PC-9 (cell line): ENCODE results near the gene CEP70. TPM values are rescaled to one million over a fixed set of nuclear protein-coding genes. Genes with fewer than 3 reads are reported as not detected.

Experiments
- BruUV-seq: library from RNA; stranded (reverse); fragments of 400-500 nt; replicated peaks from 2 replicates; lab custom pipeline; 2021; lab: Mats Ljungman, UMichigan
- CTCF ChIA-PET: fragments of 300-600 bp; sonication (Branson Sonifier 250); formaldehyde crosslinking; loops from one replicate; lab custom pipeline; 2022; ENCODE audit warnings: antibody characterized with exemption; lab: Charles Lee
- POLR2A ChIA-PET: fragments of 300-600 bp; sonication (Branson Sonifier 250); formaldehyde crosslinking; loops from one replicate; lab custom pipeline; 2022; ENCODE audit warnings: antibody characterized with exemption; ENCODE audit not compliant: unreplicated experiment; lab: Charles Lee
- DNase-seq, 2 experiments: peaks; one replicate each; pipeline versions ENCODE4 v3.0.0 to v3.0.0-alpha.2; 2015 to 2022; ENCODE audit warnings: mixed read lengths in 1 of 2
- H2AFZ ChIP-seq: fragments of 200-600 bp; sonication (generic); 2 replicates; pipeline ENCODE4 v1.8.1; 2017; ENCODE audit warnings: antibody characterized with exemption
- H3F3A ChIP-seq: fragments of 200-600 bp; sonication (generic); 2 replicates; pipeline ENCODE4 v1.8.1; 2017; ENCODE audit warnings: antibody characterized with exemption, mild to moderate bottlenecking, low read depth; ENCODE audit not compliant: insufficient read depth
- H3K27ac ChIP-seq: fragments of 200-600 bp; sonication (generic); 2 replicates; pipeline ENCODE4 v1.6.1; 2016; ENCODE audit warnings: mixed run types
- H3K27me3 ChIP-seq: fragments of 200-600 bp; sonication (generic); 2 replicates; pipeline ENCODE4 v1.6.1; 2016; ENCODE audit warnings: low read depth, mixed run types; ENCODE audit not compliant: insufficient read depth
- H3K36me3 ChIP-seq: fragments of 200-600 bp; sonication (generic); 2 replicates; pipeline ENCODE4 v1.6.1; 2016; ENCODE audit warnings: low read depth, mixed run types
- H3K4me1 ChIP-seq: fragments of 200-600 bp; sonication (generic); replicated peaks from 2 replicates; pipeline ENCODE4 v1.6.1; 2016; ENCODE audit warnings: mixed run types; ENCODE audit not compliant: insufficient read depth
- H3K4me2 ChIP-seq: fragments of 200-600 bp; sonication (generic); 2 replicates; pipeline ENCODE4 v1.6.1; 2017; ENCODE audit warnings: mixed run types
- H3K4me3 ChIP-seq: fragments of 200-600 bp; sonication (generic); 2 replicates; pipeline ENCODE4 v1.6.1; 2016; ENCODE audit warnings: mixed run types
- H3K79me2 ChIP-seq: fragments of 200-600 bp; sonication (generic); 2 replicates; pipeline ENCODE4 v1.6.1; 2017; ENCODE audit warnings: low read depth, mixed run types
- H3K9me2 ChIP-seq: fragments of 200-600 bp; sonication (generic); 2 replicates; pipeline ENCODE4 v1.8.1; 2017; ENCODE audit warnings: mild to moderate bottlenecking; ENCODE audit not compliant: insufficient read depth
- H3K9me3 ChIP-seq: fragments of 200-600 bp; sonication (generic); 2 replicates; pipeline ENCODE4 v1.8.1; 2016; ENCODE audit warnings: low read depth; ENCODE audit not compliant: insufficient read depth
- H4K20me1 ChIP-seq: fragments of 200-600 bp; sonication (generic); 2 replicates; pipeline ENCODE4 v1.8.1; 2017; ENCODE audit not compliant: insufficient read depth
- CTCF ChIP-seq: fragments of 200-600 bp; sonication (generic); conservative IDR thresholded peaks from 2 replicates; pipeline ENCODE4 v1.6.1; 2017; ENCODE audit warnings: mixed run types, antibody characterized with exemption, mild to moderate bottlenecking, moderate library complexity
- EZH2 ChIP-seq: fragments of 200-600 bp; sonication (generic); IDR thresholded peaks from 2 replicates; pipeline ENCODE4 v1.8.0; 2017; ENCODE audit warnings: antibody characterized with exemption, low read depth
- intact Hi-C: fragments of 100-400 bp; cut with micrococcal nuclease; formaldehyde crosslinking; loops from one replicate; pipeline ENCODE4 v1.10.0; 2022; ENCODE audit not compliant: unreplicated experiment
- total RNA-seq: library from RNA; stranded (reverse); gene quantifications from 2 replicates; pipeline ENCODE4 v1.2.3, GENCODE V29; 2021

CEP70 gene
- total RNA-seq, 1 experiment from 2014 or later: 73.6 TPM

GRCh38 chr3:138467931-138468330 lies 126.1 kb downstream of the CEP70 start:
- Histone ChIP-seq H2AFZ (no peak overlapping the region), H3K9me3 (no peaks in the 10 kb centered on the region), H3K4me3 (no peak overlapping the region), H3K4me2 (no peak overlapping the region), H4K20me1 (no peaks in the 10 kb centered on the region), H3K9me2 (0 out of 2 replicates have a peak, but pooled peaks cover 4% of the 10 kb centered on the region), H3K36me3 (no peaks in the 10 kb centered on the region), H3K27me3 (no peaks in the 10 kb centered on the region), H3F3A (no peaks in the 10 kb centered on the region), H3K27ac (no peak overlapping the region), H3K79me2 (no peaks in the 10 kb centered on the region), H3K4me1 (no peaks in the 10 kb centered on the region)
- no peak for TF ChIP-seq EZH2
- TF ChIP-seq CTCF: no peak
- no peak for DNase-seq
- intact Hi-C loops: no loop called here
- BruUV-seq: no TSS peak
- ChIA-PET CTCF (no interaction called here), POLR2A (interaction anchor here (0.6 kb wide), 1 partner anchor 1415 kb away, joined by 6 read pairs; no protein-coding TSS in a partner anchor)

- no peak overlapping the region for H3K4me3 ChIP-seq
- H2AFZ ChIP-seq: no peak overlapping the region
- no TSS peak for BruUV-seq
- H3K9me2 ChIP-seq: 0 out of 2 replicates have a peak, but pooled peaks cover 4% of the 10 kb centered on the region
- no peaks in the 10 kb centered on the region for H3F3A ChIP-seq
- intact Hi-C loops: no loop called here
- ChIA-PET CTCF (no interaction called here), POLR2A (no interaction called here)
- no peak for DNase-seq
- no peaks in the 10 kb centered on the region for H4K20me1 ChIP-seq
- H3K79me2 ChIP-seq: no peaks in the 10 kb centered on the region
- H3K27me3 ChIP-seq: no peaks in the 10 kb centered on the region
- no peak overlapping the region for H3K4me2 ChIP-seq
- no peak overlapping the region for H3K27ac ChIP-seq
- no peaks in the 10 kb centered on the region for H3K36me3 ChIP-seq
- TF ChIP-seq CTCF (no peak), EZH2 (no peak)
- H3K9me3 ChIP-seq: no peaks in the 10 kb centered on the region
- no peaks in the 10 kb centered on the region for H3K4me1 ChIP-seq
Measured at GRCh38 chr3:138465925-138466324, 128.1 kb downstream of the CEP70 start.

- Histone ChIP-seq H2AFZ (no peak overlapping the region), H3K79me2 (no peaks in the 10 kb centered on the region), H3K9me3 (no peaks in the 10 kb centered on the region), H3K27me3 (no peaks in the 10 kb centered on the region), H3F3A (no peaks in the 10 kb centered on the region), H3K4me3 (no peak overlapping the region), H3K4me1 (no peaks in the 10 kb centered on the region), H3K36me3 (no peaks in the 10 kb centered on the region), H4K20me1 (no peaks in the 10 kb centered on the region), H3K4me2 (no peak overlapping the region), H3K27ac (no peak overlapping the region), H3K9me2 (0 out of 2 replicates have a peak, but pooled peaks cover 4% of the 10 kb centered on the region)
- TF ChIP-seq EZH2 (no peak), CTCF (no peak)
- ChIA-PET POLR2A (no interaction called here), CTCF (no interaction called here)
- intact Hi-C loops: no loop called here
- BruUV-seq: no TSS peak
- DNase-seq: no peak
Measured at GRCh38 chr3:138465451-138465850, 128.6 kb downstream of the CEP70 start.
